ENCODE measurements around the gene ARMC9. TPM values are rescaled to one million over a fixed set of nuclear protein-coding genes. Genes with fewer than 3 reads are reported as not detected.

ARMC9 gene
- total and polyA plus RNA-seq, 2 of the 13 experiments (the other 11 are each of a cell fraction or from before 2014, with no cell fraction given), result 9.1 to 12.8 TPM

GRCh38 chr2:231413456-231413855 lies 215.0 kb downstream of the ARMC9 start:
- FAIRE-seq (no peak), ATAC-seq (peak; percentile 6; the same call in 1 of the 3 replicates), DNase-seq (ENCODE audit: low spot score) (no peak)
- Histone ChIP-seq H3K27me3 (ENCODE audit: control insufficient read depth in 1 of 2, insufficient read depth in 2 of 2, low read length in 2 of 2) (peaks cover 0 to 8% of the 10 kb centered on the region in 2 experiments; a peak in 3 of 5 replicates), H3K27ac (ENCODE audit: extremely low read length, insufficient read depth, low read length) (peak overlapping the region; percentile 48), H4K20me1 (ENCODE audit: insufficient read depth, low read length) (no peaks in the 10 kb centered on the region), H3K79me2 (ENCODE audit: insufficient read depth, low read length) (no peaks in the 10 kb centered on the region), H2AFZ (ENCODE audit: low read length) (no peak overlapping the region), H3K36me3 (replicated peaks in 1 of 2; ENCODE audit: control insufficient read depth in 1 of 2, insufficient read depth in 2 of 2, low read length in 2 of 2) (no peaks in the 10 kb centered on the region), H3K9ac (ENCODE audit: insufficient read depth, low read depth, low read length) (peak overlapping the region; percentile 34), H3K9me3 (ENCODE audit: low read length) (peaks cover 11% of the 10 kb centered on the region), H3K4me1 (ENCODE audit: insufficient read depth, low read length) (peaks cover 42% of the 10 kb centered on the region), H3K4me3 (replicated peaks in 1 of 3; ENCODE audit: insufficient read depth in 1 of 3, low read depth in 2 of 3, low read length in 3 of 3) (peak overlapping the region; percentile 20 to 79 (median 64); a peak in 4 of 6 replicates), H3K4me2 (ENCODE audit: low read depth, low read length) (peak overlapping the region; percentile 100)
- 36% methylated on average over 6 of the region's 6 CpGs for WGBS (ENCODE audit: low lambda C conversion rate)
- intact Hi-C loops (cut with micrococcal nuclease; ENCODE audit: unreplicated experiment) (loop anchor here (2.0 to 5.0 kb wide), 3 partner anchors 55 to 311 kb away; no protein-coding TSS in a partner anchor), in situ Hi-C loops (cut with HindIII; ENCODE audit: extremely low pct_ligation_motif_present, low pct_unique_long_range_greater_than_20kb) (loop anchor here (5.0 to 10.0 kb wide), 3 partner anchors 116 to 309 kb away; no protein-coding TSS in a partner anchor)
- CTCF ChIA-PET (ENCODE audit: low intra/inter-chr PET ratio, low total read pairs), result interaction anchor here (4.2 kb wide), 1 partner anchor 117 kb away, joined by 45 read pairs; no protein-coding TSS in a partner anchor
- POLR2A ChIA-PET, result interaction anchor here (1.1 to 3.8 kb wide), 4 partner anchors 37 to 186 kb away, joined by 3 to 18 read pairs (median 3); partner anchors contain the start of gene NCL
- BruUV-seq (replicated peaks), result no TSS peak
- TF ChIP-seq ZBTB39 (CRISPR knock-in tag; IDR thresholded peaks at IDR 0.05) (0 out of 2 replicates have a peak, but pooled peaks have one; percentile 3), HES4 (CRISPR knock-in tag; IDR thresholded peaks at IDR 0.05; ENCODE audit: borderline replicate concordance) (peak; percentile 43; the same call in 1 of the 2 replicates), ZNF446 (CRISPR knock-in tag; IDR thresholded peaks at IDR 0.05) (0 out of 2 replicates have a peak, but pooled peaks have one; percentile 62), PHF20 (CRISPR knock-in tag; IDR thresholded peaks at IDR 0.05) (peak; percentile 31; the same call in 1 of the 2 replicates), STAT6 (CRISPR knock-in tag; IDR thresholded peaks at IDR 0.05; ENCODE audit: borderline replicate concordance) (0 out of 2 replicates have a peak, but pooled peaks have one; percentile 0), ZNF546 (CRISPR knock-in tag; conservative IDR thresholded peaks at IDR 0.05) (no peak), FLYWCH1 (CRISPR knock-in tag; IDR thresholded peaks at IDR 0.05) (0 out of 2 replicates have a peak, but pooled peaks have one; percentile 49), ZNF709 (CRISPR knock-in tag; IDR thresholded peaks at IDR 0.05) (0 out of 2 replicates have a peak, but pooled peaks have one; percentile 18), ZNF605 (CRISPR knock-in tag; IDR thresholded peaks at IDR 0.05) (peak; percentile 28; the same call in 1 of the 2 replicates), ZNF280B (CRISPR knock-in tag; IDR thresholded peaks at IDR 0.05; ENCODE audit: borderline replicate concordance) (0 out of 2 replicates have a peak, but pooled peaks have one; percentile 34), ZMAT5 (CRISPR knock-in tag; IDR thresholded peaks at IDR 0.05; ENCODE audit: borderline replicate concordance, low read depth) (no peak), ZNF598 (CRISPR knock-in tag; IDR thresholded peaks at IDR 0.05; ENCODE audit: borderline replicate concordance) (no peak)

Data from HepG2 (cell line).